ENCODE data around the gene HMCN2.

GRCh38 chr9:130356877-130357584, 91.5 kb downstream of the HMCN2 start:
- TF ChIP-seq, protein P1, sequence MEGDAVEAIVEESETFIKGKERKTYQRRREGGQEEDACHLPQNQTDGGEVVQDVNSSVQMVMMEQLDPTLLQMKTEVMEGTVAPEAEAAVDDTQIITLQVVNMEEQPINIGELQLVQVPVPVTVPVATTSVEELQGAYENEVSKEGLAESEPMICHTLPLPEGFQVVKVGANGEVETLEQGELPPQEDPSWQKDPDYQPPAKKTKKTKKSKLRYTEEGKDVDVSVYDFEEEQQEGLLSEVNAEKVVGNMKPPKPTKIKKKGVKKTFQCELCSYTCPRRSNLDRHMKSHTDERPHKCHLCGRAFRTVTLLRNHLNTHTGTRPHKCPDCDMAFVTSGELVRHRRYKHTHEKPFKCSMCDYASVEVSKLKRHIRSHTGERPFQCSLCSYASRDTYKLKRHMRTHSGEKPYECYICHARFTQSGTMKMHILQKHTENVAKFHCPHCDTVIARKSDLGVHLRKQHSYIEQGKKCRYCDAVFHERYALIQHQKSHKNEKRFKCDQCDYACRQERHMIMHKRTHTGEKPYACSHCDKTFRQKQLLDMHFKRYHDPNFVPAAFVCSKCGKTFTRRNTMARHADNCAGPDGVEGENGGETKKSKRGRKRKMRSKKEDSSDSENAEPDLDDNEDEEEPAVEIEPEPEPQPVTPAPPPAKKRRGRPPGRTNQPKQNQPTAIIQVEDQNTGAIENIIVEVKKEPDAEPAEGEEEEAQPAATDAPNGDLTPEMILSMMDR (IDR thresholded peaks at IDR 0.05), result no peak
- no peak for TF ChIP-seq POLR2A (IDR thresholded peaks at IDR 0.05)

Data from uterus (tissue), 2 donors.